ENCODE results near the gene ACAN.

GRCh38 chr15:88756921-88757320, 46.3 kb upstream of the ACAN start:
- no peak for TF ChIP-seq EP300 (IDR thresholded peaks at IDR 0.05)
- no peak for TF ChIP-seq CTCF (IDR thresholded peaks at IDR 0.05)
- no peak for TF ChIP-seq POLR2AphosphoS5 (IDR thresholded peaks at IDR 0.05)
- no peak for TF ChIP-seq POLR2A (IDR thresholded peaks at IDR 0.05)

Data from suprapubic skin (tissue), 4 donors.